SK-N-SH treated with all-trans-retinoic acid at 6 μM for 48 hours (cell line): ENCODE data around the gene MUC12.

Source experiments
- ARNTL ChIP-seq: fragments of 450-650 bp; formaldehyde crosslinking; IDR thresholded peaks from 2 replicates; pipeline ENCODE4 v1.5.0; 2020; ENCODE audit warnings: low read depth, mild to moderate bottlenecking, moderate library complexity, borderline replicate concordance
- ISL1 ChIP-seq: fragments of 250-450 bp; sonication (Bioruptor Pico); IDR thresholded peaks from 2 replicates; pipeline ENCODE4 v2.1.2; 2022; ENCODE audit warnings: mild to moderate bottlenecking, moderate library complexity
- PPARA ChIP-seq: fragments of 250-450 bp; sonication (Bioruptor Pico); IDR thresholded peaks from 2 replicates; pipeline ENCODE4 v1.5.0; 2020; ENCODE audit warnings: mild to moderate bottlenecking, borderline replicate concordance
- RARB ChIP-seq: fragments of 250-450 bp; sonication (Bioruptor Pico); IDR thresholded peaks from 2 replicates; pipeline ENCODE4 v1.8.0; 2021; ENCODE audit warnings: mild to moderate bottlenecking, moderate library complexity
- TOX ChIP-seq: fragments of 250-450 bp; sonication (Bioruptor Pico); IDR thresholded peaks from 2 replicates; pipeline ENCODE4 v1.8.0; 2021; ENCODE audit warnings: mild to moderate bottlenecking, moderate library complexity, borderline replicate concordance
- ZFP3 ChIP-seq: fragments of 250-450 bp; sonication (Bioruptor Pico); IDR thresholded peaks from 2 replicates; pipeline ENCODE4 v1.5.0; 2020; ENCODE audit warnings: mild to moderate bottlenecking, moderate library complexity
- ZFP30 ChIP-seq: fragments of 450-650 bp; formaldehyde crosslinking; IDR thresholded peaks from 2 replicates; pipeline ENCODE4 v1.5.0; 2022; ENCODE audit warnings: mild to moderate bottlenecking, moderate library complexity
- ZNF565 ChIP-seq: fragments of 450-650 bp; formaldehyde crosslinking; conservative IDR thresholded peaks from 2 replicates; pipeline ENCODE4 v1.5.0; 2020; ENCODE audit warnings: low read depth, mild to moderate bottlenecking, moderate library complexity
- TF ChIP-seq, protein P1 (sequence below): fragments of 250-450 bp; sonication (Bioruptor Pico); IDR thresholded peaks from 2 replicates; pipeline ENCODE4 v1.8.0; 2021; ENCODE audit warnings: low read depth, mild to moderate bottlenecking, moderate library complexity, borderline replicate concordance
- TF ChIP-seq, protein P2 (sequence below): fragments of 250-450 bp; sonication (Bioruptor Pico); IDR thresholded peaks from 2 replicates; pipeline ENCODE4 v1.8.0; 2020; ENCODE audit warnings: mild to moderate bottlenecking, moderate library complexity, borderline replicate concordance
- TF ChIP-seq, protein P3 (sequence below): fragments of 250-450 bp; sonication (Bioruptor Pico); IDR thresholded peaks from 2 replicates; pipeline ENCODE4 v1.5.1; 2020; ENCODE audit warnings: low read depth, mild to moderate bottlenecking, moderate library complexity

GRCh38 chr7:100963386-100963785 lies 6.0 kb upstream of the MUC12 start:
- TF ChIP-seq ZNF565 (CRISPR knock-in tag) (no peak), ZFP3 (CRISPR knock-in tag) (no peak), PPARA (CRISPR knock-in tag) (no peak), TOX (CRISPR knock-in tag) (no peak), RARB (CRISPR knock-in tag) (no peak), ISL1 (no peak), ZFP30 (no peak), ARNTL (CRISPR knock-in tag) (no peak)
- TF ChIP-seq, protein P1, sequence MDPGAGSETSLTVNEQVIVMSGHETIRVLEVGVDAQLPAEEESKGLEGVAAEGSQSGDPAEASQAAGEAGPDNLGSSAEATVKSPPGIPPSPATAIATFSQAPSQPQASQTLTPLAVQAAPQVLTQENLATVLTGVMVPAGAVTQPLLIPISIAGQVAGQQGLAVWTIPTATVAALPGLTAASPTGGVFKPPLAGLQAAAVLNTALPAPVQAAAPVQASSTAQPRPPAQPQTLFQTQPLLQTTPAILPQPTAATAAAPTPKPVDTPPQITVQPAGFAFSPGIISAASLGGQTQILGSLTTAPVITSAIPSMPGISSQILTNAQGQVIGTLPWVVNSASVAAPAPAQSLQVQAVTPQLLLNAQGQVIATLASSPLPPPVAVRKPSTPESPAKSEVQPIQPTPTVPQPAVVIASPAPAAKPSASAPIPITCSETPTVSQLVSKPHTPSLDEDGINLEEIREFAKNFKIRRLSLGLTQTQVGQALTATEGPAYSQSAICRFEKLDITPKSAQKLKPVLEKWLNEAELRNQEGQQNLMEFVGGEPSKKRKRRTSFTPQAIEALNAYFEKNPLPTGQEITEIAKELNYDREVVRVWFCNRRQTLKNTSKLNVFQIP (CRISPR knock-in tag), result no peak
- TF ChIP-seq, protein P2, sequence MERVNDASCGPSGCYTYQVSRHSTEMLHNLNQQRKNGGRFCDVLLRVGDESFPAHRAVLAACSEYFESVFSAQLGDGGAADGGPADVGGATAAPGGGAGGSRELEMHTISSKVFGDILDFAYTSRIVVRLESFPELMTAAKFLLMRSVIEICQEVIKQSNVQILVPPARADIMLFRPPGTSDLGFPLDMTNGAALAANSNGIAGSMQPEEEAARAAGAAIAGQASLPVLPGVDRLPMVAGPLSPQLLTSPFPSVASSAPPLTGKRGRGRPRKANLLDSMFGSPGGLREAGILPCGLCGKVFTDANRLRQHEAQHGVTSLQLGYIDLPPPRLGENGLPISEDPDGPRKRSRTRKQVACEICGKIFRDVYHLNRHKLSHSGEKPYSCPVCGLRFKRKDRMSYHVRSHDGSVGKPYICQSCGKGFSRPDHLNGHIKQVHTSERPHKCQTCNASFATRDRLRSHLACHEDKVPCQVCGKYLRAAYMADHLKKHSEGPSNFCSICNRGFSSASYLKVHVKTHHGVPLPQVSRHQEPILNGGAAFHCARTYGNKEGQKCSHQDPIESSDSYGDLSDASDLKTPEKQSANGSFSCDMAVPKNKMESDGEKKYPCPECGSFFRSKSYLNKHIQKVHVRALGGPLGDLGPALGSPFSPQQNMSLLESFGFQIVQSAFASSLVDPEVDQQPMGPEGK (CRISPR knock-in tag), result no peak
- TF ChIP-seq, protein P3, sequence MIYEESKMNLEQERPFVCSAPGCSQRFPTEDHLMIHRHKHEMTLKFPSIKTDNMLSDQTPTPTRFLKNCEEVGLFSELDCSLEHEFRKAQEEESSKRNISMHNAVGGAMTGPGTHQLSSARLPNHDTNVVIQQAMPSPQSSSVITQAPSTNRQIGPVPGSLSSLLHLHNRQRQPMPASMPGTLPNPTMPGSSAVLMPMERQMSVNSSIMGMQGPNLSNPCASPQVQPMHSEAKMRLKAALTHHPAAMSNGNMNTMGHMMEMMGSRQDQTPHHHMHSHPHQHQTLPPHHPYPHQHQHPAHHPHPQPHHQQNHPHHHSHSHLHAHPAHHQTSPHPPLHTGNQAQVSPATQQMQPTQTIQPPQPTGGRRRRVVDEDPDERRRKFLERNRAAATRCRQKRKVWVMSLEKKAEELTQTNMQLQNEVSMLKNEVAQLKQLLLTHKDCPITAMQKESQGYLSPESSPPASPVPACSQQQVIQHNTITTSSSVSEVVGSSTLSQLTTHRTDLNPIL (CRISPR knock-in tag), result no peak
